ENCODE measurements around the gene TCEA2.

The TCEA2 gene

GRCh38 chr20:64090165-64090564 lies 27.2 kb downstream of the TCEA2 start:
- H3K36me3 ChIP-seq (replicated peaks; ENCODE audit: insufficient read depth, low read length): no peaks in the 10 kb centered on the region
- H3K9me3 ChIP-seq (replicated peaks; ENCODE audit: insufficient read depth, low read length): no peaks in the 10 kb centered on the region
- H3K27me3 ChIP-seq (replicated peaks; ENCODE audit: insufficient read depth, low read length): peaks cover 55% of the 10 kb centered on the region
- H3K4me3 ChIP-seq (ENCODE audit: low read length): no peak overlapping the region
- H3K27ac ChIP-seq (ENCODE audit: low read length): no peak overlapping the region
- H2AFZ ChIP-seq (ENCODE audit: low read length): no peak overlapping the region
- H3K79me2 ChIP-seq (ENCODE audit: low read length): no peaks in the 10 kb centered on the region
- TF ChIP-seq CTCF (IDR thresholded peaks at IDR 0.05; ENCODE audit: low read length) (no peak), EZH2 (optimal IDR thresholded peaks at IDR 0.05; ENCODE audit: low read depth, low read length) (no peak), EZH2phosphoT487 (IDR thresholded peaks at IDR 0.05; ENCODE audit: low read length) (no peak)
- H3K9ac ChIP-seq (ENCODE audit: low read length): no peak overlapping the region
- H3K4me1 ChIP-seq (ENCODE audit: low read length): no peaks in the 10 kb centered on the region
- H3K9me2 ChIP-seq (replicated peaks; ENCODE audit: insufficient read depth, low read length): no peaks in the 10 kb centered on the region
- DNase-seq: no peak
- no peaks in the 10 kb centered on the region for H3F3A ChIP-seq (ENCODE audit: insufficient read depth, low read length)
- no peaks in the 10 kb centered on the region for H4K20me1 ChIP-seq (ENCODE audit: insufficient read depth, low read length)
- no peak overlapping the region for H3K4me2 ChIP-seq (ENCODE audit: low read depth, low read length)

- Histone ChIP-seq H3K27me3 (replicated peaks; ENCODE audit: insufficient read depth, low read length) (peaks cover 54% of the 10 kb centered on the region), H3K9me3 (replicated peaks; ENCODE audit: insufficient read depth, low read length) (no peaks in the 10 kb centered on the region), H3K4me3 (ENCODE audit: low read length) (no peak overlapping the region), H3K79me2 (ENCODE audit: low read length) (no peaks in the 10 kb centered on the region), H3K36me3 (replicated peaks; ENCODE audit: insufficient read depth, low read length) (no peaks in the 10 kb centered on the region), H3K4me1 (ENCODE audit: low read length) (no peaks in the 10 kb centered on the region), H3K4me2 (ENCODE audit: low read depth, low read length) (no peak overlapping the region), H3K9me2 (replicated peaks; ENCODE audit: insufficient read depth, low read length) (no peaks in the 10 kb centered on the region), H3F3A (ENCODE audit: insufficient read depth, low read length) (no peaks in the 10 kb centered on the region), H3K27ac (ENCODE audit: low read length) (no peak overlapping the region), H3K9ac (ENCODE audit: low read length) (no peak overlapping the region), H4K20me1 (ENCODE audit: insufficient read depth, low read length) (no peaks in the 10 kb centered on the region), H2AFZ (ENCODE audit: low read length) (no peak overlapping the region)
- DNase-seq: no peak
- no peak for TF ChIP-seq CTCF (IDR thresholded peaks at IDR 0.05; ENCODE audit: low read length)
- TF ChIP-seq EZH2 (optimal IDR thresholded peaks at IDR 0.05; ENCODE audit: low read depth, low read length): no peak
- no peak for TF ChIP-seq EZH2phosphoT487 (IDR thresholded peaks at IDR 0.05; ENCODE audit: low read length)
These were observed 28.3 kb downstream of the TCEA2 start for GRCh38 chr20:64091340-64091739.

GRCh38 chr20:64091770-64092169 lies 28.8 kb downstream of the TCEA2 start:
- H3K36me3 ChIP-seq (replicated peaks; ENCODE audit: insufficient read depth, low read length): no peaks in the 10 kb centered on the region
- H3K4me3 ChIP-seq (ENCODE audit: low read length): no peak overlapping the region
- H3K9me2 ChIP-seq (replicated peaks; ENCODE audit: insufficient read depth, low read length): no peaks in the 10 kb centered on the region
- H4K20me1 ChIP-seq (ENCODE audit: insufficient read depth, low read length): no peaks in the 10 kb centered on the region
- no peak overlapping the region for H2AFZ ChIP-seq (ENCODE audit: low read length)
- H3K9ac ChIP-seq (ENCODE audit: low read length): no peak overlapping the region
- no peak for TF ChIP-seq EZH2 (optimal IDR thresholded peaks at IDR 0.05; ENCODE audit: low read depth, low read length)
- no peak for TF ChIP-seq EZH2phosphoT487 (IDR thresholded peaks at IDR 0.05; ENCODE audit: low read length)
- TF ChIP-seq CTCF (IDR thresholded peaks at IDR 0.05; ENCODE audit: low read length): no peak
- no peaks in the 10 kb centered on the region for H3K4me1 ChIP-seq (ENCODE audit: low read length)
- no peak for DNase-seq
- no peak overlapping the region for H3K4me2 ChIP-seq (ENCODE audit: low read depth, low read length)
- H3K79me2 ChIP-seq (ENCODE audit: low read length): no peaks in the 10 kb centered on the region
- no peak overlapping the region for H3K27ac ChIP-seq (ENCODE audit: low read length)
- no peaks in the 10 kb centered on the region for H3F3A ChIP-seq (ENCODE audit: insufficient read depth, low read length)
- peaks cover 50% of the 10 kb centered on the region for H3K27me3 ChIP-seq (replicated peaks; ENCODE audit: insufficient read depth, low read length)
- H3K9me3 ChIP-seq (replicated peaks; ENCODE audit: insufficient read depth, low read length): no peaks in the 10 kb centered on the region

All from MM.1S (cell line).